GM10847 (cell line): Measurements from ENCODE around the gene PRDM8.

Experiments
- POLR2A ChIP-seq: IDR thresholded peaks from 2 replicates; pipeline ENCODE4 v1.6.1; 2011; ENCODE audit not compliant: insufficient read length; ENCODE audit errors: extremely low read depth

PRDM8 gene

GRCh38 chr4:80178964-80179363 lies 18.3 kb upstream of the PRDM8 start:
- TF ChIP-seq POLR2A = no peak

DNA sequence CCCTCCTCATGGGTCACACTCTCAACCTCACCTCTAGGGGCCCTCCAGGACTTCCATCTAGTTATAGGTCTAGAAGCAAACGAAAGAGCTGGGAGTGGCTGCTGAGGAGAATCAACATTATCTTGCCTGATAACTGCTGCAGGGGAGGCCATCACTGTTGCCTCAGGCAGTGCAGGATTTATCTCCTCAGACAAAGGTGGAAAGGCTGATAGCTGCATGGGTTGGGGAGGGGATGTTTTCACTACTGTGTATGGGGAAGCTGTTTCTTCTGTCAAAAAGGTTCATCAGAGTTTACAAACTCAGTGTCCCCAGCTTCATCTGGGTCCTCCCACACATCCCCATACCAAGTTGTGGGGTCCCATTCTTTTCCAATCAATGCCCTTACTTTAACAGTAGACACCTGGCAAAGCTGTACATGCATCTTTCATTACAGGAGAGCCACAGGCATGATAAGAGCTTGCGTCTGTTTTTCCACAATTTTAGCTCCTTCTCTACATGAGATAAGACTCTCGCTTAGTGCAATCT lies 17.6 kb upstream of the PRDM8 start:
- TF ChIP-seq POLR2A = no peak

DNA sequence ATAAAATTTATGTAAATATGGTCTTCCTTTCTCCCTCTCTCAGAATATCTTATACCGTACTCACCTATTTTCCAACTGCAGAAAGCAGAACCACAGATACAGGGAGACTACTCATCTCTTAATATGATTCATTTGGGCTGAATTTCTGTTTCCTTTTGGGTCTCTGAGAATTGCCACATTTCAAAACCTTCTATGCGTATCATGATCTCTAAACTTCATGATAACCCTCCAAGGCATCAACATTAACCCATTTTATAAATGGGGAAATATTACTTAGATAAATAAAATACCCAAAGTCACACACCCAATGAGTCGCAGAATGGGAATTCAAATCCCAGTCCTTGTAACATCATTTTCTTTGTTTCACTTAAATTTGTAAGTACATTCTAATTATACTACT lies 16.6 kb upstream of the PRDM8 start:
- no peak for TF ChIP-seq POLR2A

GRCh38 chr4:80182237-80182866 lies 15.0 kb upstream of the PRDM8 start:
- no peak for TF ChIP-seq POLR2A

GRCh38 chr4:80183250-80184052 lies 13.9 kb upstream of the PRDM8 start:
- no peak for TF ChIP-seq POLR2A

- TF ChIP-seq POLR2A = no peak
Observed at GRCh38 chr4:80184053-80184824, 13.1 kb upstream of the PRDM8 start.

DNA sequence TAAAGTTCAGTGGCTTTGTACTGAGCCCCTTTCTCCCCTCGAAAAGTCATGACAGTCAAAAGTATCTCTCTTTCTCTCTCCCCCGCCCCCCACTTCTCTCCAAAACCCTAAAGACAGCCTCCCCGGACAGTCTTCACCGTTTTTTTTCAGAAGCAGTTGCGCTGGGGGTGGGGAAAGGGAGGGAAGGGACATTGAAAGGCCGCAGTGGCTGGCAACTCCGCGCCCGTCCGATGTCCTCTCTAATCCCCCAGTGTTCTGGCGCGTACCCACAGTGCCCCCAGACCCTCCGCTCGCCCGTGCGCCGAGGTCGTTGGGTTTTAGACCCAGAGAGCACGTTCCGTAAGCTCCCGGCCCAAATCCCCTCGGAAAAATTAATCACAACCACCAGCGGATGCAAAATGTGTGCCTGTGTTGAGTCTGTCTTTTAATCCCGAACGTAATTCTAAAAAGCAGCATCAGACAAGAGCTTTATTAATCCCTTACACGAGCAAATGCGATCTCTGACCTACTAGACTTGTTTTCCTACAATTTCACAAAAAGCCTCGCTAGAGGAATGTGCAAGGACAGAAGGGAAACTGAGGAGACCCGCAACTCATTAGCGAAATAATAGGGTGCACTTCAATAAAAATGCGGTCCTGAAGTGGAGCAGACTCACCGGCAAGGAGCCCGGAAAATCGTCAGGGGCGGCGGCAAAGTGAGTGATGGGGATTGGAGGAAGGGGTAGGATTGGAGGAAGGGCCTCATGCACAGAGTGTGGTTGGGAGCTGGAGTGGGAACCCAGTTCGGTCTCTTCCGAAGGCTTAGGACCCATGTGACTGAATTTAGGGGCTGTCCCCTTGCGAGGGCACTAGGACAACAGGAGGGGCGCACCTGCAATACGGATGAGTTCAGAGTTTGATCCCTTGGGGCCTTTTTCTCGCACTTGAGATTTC lies 12.2 kb upstream of the PRDM8 start:
- no peak for TF ChIP-seq POLR2A

DNA sequence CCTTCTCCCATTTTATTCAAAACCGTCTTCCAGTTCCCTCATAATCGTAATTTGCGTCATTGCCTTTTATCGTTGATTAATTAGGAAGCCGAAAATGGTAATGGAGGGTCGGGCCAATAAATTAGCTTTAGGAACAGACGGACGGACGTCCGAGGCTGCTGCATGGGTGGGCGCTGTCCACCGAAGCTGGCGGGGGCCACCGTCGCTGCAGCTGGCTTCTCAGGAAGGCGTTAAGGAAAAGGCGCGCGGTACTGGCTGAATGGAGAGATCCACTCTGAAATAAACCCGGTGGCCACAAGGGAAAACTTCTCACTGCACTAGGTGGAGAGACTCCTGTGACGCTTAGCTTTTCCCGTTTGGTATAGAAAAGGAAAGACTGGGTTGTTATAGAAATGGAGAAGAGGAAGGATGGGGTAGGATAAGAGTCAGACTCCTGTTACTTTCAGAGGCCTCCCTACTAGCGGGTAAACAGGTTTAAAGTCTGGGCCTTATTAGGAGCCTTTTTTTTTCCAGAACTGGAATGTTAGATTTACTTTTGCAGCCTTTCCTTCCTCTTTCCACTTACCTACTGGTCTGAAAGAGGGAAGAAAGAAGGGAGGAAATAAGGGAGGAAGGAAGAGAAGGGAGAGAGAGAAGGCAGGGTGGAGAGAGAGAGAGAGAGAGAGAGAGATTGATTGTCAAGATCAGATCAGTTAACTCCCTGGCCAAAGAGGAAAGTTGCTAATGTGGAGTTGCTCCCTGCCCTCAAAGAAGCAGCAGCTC lies 11.3 kb upstream of the PRDM8 start:
- TF ChIP-seq POLR2A = no peak

- no peak for TF ChIP-seq POLR2A
Observed at GRCh38 chr4:80186676-80187075, 10.6 kb upstream of the PRDM8 start.

DNA sequence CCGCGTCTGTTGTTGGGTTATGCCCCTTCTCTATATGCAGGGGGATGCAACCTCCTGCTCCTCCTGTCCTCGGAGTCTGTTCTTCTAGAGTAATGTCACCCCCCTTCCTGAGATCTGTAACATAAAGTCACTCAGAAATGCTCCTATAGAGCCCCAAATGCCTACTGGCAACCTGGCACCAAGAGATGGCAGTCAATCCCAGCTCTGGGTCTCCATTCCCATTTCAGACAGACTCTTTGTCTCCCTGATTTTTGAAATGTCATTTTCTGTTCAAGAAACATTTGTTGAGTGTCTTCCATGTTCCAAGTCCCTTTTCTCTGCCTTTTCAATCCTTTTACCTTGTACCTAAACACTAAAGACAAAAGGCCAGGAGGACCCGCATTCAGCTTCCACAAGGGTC lies 9.6 kb upstream of the PRDM8 start:
- no peak for TF ChIP-seq POLR2A

- TF ChIP-seq POLR2A = no peak
Observed at GRCh38 chr4:80188457-80188800, 8.9 kb upstream of the PRDM8 start.

- no peak for TF ChIP-seq POLR2A
Observed at GRCh38 chr4:80188801-80189458, 8.4 kb upstream of the PRDM8 start.

- TF ChIP-seq POLR2A = no peak
Observed at GRCh38 chr4:80189581-80189955, 7.7 kb upstream of the PRDM8 start.

DNA sequence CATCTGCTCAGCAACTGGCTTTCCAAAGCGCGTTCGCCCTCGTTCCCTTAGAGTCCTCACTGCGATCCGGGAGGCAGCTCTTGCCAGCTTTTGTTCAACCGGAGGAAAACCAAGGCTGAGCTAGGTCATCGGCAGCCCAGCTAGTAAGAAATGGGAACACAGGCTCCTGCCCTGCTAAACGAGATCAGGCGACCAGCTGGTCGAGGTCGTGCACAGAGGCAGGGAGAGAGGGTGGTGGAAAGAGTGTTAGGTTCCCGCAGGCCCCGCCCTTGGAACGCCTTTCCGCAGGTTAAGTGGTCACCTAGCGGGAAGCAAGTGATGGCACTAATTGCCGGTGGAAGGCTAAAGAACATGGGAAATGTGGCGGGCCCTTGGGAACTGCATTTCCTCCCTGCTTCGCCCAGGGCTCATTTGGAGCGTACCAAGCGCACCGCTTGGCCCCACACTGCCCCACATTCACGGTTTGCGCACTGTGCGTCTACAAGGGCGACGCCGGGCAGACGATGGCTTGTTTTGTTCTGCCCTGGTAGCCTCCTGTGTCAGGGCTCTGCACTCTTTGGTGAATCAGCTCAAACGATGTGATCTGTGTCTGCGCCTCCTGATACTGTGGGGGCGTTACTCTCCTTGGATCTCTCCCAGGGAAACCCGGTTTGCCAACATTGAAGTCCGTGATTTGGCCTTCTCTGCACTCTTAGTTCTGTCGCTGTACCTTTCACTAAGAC lies 7.2 kb upstream of the PRDM8 start:
- TF ChIP-seq POLR2A = no peak
